NCI-H187 (cell line): ENCODE measurements around the gene GSG1.
"Not testable (repeated sequence)": the region's sequence is repeated elsewhere in the genome, so short reads cannot be mapped to it uniquely, and the experiment has no call there.

Source experiments
- DNase-seq, 2 experiments: peaks; one replicate each; lab custom pipeline; 2025; lab: John Stamatoyannopoulos, UW

Gene GSG1

GRCh38 chr12:13053617-13054016 is 49.9 kb downstream of the GSG1 start:
- DNase-seq, result not testable (repeated sequence)

DNA sequence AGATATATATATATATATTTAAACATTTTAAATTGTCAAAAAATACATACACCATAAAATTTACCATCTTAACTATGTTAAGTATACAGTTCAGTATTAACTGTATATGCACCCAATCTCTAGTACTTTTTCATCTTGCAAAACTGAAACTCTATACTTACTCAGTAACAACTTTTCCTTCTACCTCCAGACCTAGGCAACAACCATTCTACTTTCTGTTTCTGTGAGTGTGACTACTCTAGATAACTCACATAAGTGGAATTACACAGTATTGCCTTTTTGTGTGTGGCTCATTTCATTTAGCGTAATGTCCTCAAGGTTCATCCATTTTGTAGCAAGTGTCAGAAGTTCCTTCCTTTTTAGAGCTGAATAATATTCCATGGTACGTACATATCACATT is 51.0 kb downstream of the GSG1 start:
- no peak for DNase-seq

GRCh38 chr12:13049816-13050215 is 53.7 kb downstream of the GSG1 start:
- no peak for DNase-seq

DNA sequence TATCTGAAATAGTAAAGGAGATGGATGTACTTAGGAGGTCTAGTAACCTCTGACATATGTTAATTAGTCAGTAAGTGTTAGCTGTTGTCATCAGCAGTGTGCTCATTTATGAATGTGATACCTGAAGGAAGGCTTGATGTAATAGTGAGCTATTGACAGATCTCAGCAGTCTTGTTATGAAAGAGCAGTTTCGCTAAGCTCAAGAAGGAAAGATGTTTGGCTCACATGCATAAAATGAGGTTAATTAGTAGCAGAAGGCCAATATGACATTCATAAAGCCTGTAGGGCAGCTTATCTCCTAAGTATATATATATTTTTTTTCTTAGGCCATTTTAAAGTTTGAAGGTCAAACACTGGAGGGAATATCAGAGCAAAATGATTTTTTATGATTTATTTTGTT is 56.5 kb downstream of the GSG1 start:
- no peak for DNase-seq

DNA sequence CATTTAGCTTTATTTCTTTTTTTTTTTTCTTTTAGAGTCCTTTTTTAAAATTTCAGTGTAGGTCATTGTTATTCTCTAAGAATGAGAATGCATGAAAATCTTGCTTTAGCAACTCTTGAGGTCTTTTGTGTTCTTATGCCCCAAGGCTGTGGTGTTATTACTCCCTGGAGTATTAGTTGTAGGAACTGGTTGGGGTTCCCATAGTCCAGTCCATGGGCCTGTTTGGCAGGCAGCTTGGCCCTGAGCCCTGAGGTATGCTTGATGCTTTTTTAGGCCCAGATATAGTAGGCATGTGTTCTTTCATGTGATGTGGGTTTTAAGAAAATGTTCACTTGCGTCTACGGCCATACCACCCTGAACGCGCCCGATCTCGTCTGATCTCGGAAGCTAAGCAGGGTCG is 57.7 kb downstream of the GSG1 start:
- DNase-seq, result no peak

- no peak for DNase-seq
Measured at GRCh38 chr12:13044906-13045299, 58.6 kb downstream of the GSG1 start.

- peak; percentile 27 to 38 for DNase-seq
Measured at GRCh38 chr12:13044002-13044905, 59.2 kb downstream of the GSG1 start, which contains the start of gene FAM234B. TSS of gene FAM234B (plus strand) at chr12:13044381. CDS start at chr12:13044404, 23 bp downstream.

DNA sequence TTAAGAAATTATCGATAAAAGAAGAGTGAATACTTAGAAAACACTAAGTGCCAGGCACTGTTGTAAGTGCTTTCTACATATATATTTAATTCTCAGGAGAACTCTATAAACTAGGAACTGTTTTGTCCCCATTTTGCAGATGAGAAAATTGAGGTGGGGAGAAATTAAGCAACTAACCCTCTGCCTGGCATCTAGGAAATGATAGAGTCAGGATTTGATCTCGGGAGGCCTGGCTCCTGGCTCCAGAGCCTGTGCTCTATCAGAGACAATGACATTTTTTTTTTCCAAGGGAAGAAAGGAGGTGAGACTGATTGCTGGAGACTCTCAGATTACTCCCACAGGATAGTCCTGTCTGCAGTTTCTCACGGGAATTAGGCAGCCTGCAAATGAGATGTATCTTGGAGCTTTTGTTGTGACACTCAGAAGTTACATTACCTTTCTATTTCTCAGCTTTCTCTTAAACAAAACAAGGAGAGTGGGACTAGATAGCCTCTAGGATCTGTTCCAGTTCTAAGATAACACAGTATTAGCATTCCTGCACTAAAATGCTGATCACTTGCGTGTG is 60.7 kb downstream of the GSG1 start:
- DNase-seq, result no peak

DNA sequence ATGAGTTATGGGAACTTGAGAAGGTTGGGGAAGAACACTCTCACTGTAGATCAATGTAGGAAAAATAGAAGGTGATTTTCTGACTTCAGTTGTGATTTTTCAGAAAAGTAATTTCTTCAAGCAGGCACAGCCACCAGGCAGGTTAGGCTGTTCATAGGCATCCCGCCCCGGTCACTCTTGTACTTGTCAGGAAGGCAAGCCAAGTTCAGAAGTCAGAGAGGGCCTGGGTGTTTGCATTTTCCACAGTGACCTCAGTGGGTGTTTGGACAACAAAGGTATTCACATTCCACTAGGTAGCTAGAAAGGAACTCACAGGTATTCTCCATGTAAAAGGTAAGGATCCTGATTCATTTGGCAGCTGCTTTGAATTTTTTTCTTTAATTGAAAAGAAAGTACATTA is 62.2 kb downstream of the GSG1 start:
- no peak for DNase-seq

DNA sequence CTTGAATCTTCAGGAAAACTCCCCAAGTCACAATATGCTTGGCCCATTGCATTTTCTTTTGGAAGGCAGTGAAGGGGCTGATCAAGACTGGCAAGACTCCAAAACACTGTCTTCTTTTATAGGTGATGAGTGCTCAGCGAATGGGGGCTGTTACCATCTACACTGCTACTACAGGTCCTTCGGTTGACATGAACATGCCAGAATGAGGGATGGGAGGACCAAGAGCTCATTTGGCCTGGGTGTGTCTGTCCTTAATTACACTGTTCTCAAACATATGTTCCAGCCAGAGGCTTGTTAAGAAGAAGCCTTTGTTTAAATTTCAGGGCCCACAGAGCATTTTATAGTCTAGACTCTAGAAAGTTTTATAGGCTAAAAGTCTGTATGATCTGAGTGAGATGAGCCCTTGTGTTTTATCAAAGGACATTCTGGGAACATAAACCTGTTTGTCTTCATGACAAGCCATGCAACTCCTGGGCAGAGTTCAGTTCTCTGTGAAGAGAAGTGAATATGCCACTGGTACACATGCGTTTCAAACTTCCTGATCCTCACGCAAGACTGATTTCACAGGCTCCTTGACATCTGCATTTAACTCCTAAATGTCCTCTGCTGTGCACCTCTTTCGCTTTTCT is 64.0 kb downstream of the GSG1 start:
- no peak for DNase-seq

DNA sequence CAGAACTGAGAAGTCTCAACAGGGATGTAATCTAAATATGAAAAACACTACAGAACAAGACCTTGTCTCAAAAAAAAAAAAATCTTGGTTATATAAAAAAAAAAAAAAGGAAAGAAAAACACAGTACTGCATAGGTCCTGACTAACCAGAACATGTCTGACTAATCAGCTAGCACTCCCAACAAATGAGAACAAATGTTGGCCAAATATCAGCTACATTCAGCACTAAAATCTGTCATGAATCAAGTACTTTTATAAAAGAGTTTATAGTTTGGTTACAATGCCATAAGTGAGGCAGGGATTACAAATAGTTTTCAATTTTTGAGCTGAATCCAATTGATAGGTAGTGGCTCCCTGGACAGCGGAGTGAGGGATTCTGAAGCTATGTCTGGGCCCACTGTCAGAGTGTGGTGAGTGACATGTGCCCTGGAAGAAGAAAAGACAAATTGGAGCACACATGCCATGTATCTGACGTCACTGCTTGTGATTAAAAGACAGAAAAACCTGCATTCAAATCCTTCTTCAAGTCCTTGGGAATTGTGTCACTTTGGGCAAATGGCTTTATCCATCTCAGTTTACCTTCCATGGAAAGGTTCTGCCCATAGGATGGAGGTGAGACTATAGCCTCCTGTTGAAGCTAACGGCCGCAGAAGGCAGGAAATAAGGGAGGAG is 64.8 kb downstream of the GSG1 start:
- no peak for DNase-seq

GRCh38 chr12:13036881-13037280 is 66.6 kb downstream of the GSG1 start:
- DNase-seq, result no peak

DNA sequence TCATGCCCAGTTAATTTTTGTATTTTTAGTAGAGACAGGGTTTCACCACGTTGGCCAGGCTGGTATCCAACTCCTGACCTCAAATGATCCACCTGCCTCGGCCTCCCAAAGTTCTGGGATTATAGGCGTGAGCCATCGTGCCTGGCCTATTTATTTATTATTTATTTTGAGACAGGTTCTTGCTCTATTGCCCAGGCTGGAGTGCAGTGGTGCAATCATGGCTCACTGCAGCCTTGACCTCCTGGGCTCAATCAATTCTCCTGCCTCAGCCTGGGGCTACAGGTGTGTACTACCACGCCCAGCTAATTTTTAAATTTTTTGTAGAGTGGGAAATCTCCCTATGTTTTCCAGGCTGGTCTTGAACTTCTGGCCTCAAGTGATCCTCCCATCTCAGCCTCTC is 68.1 kb downstream of the GSG1 start:
- DNase-seq, result not testable (repeated sequence)
